Progenitor cell of endocrine pancreas (in vitro differentiated cells): Measurements from ENCODE around the gene CHST15. TPM values are rescaled to one million over a fixed set of nuclear protein-coding genes. Genes with fewer than 3 reads are reported as not detected.

Source experiments
- DNase-seq: peaks from one replicate; pipeline ENCODE4 v3.0.0; 2021; ENCODE audit warnings: low spot score; ENCODE audit not compliant: unreplicated experiment
- H3K27ac Mint-ChIP-seq: 2 replicates; pipeline ENCODE4 v1.8.0; 2021; ENCODE audit warnings: mild to moderate bottlenecking, moderate library complexity, mixed read lengths
- H3K27me3 Mint-ChIP-seq: 2 replicates; pipeline ENCODE4 v1.8.0; 2021; ENCODE audit warnings: mixed read lengths
- H3K36me3 Mint-ChIP-seq: 2 replicates; pipeline ENCODE4 v1.8.0; 2022; ENCODE audit warnings: mixed read lengths; ENCODE audit not compliant: insufficient read depth
- H3K4me1 Mint-ChIP-seq: 2 replicates; pipeline ENCODE4 v1.8.0; 2021; ENCODE audit warnings: low read depth, mixed read lengths
- H3K4me3 Mint-ChIP-seq: 2 replicates; pipeline ENCODE4 v1.8.0; 2021; ENCODE audit warnings: low read depth, mild to moderate bottlenecking, moderate library complexity, mixed read lengths
- H3K9me3 Mint-ChIP-seq: 2 replicates; pipeline ENCODE4 v1.8.0; 2021; ENCODE audit warnings: low read depth, mixed read lengths
- CTCF ChIP-seq: fragments of 200-600 bp; sonication (generic); IDR thresholded peaks from one replicate; pipeline ENCODE4 v1.5.0; 2021; ENCODE audit warnings: antibody characterized with exemption, mild to moderate bottlenecking; ENCODE audit not compliant: unreplicated experiment
- total RNA-seq: library from RNA; stranded (reverse); gene quantifications from 2 replicates; pipeline ENCODE4 v1.2.1, GENCODE V29; 2021

CHST15 gene
- total RNA-seq, 1 donor from 2014 or later = 7.9 TPM

- TF ChIP-seq CTCF = no peak
- H3K4me1 Mint-ChIP-seq = peaks cover 10% of the 10 kb centered on the region
- DNase-seq = no peak
- H3K4me3 Mint-ChIP-seq = no peak overlapping the region
- no peaks in the 10 kb centered on the region for H3K36me3 Mint-ChIP-seq
- H3K27me3 Mint-ChIP-seq = peaks cover 22% of the 10 kb centered on the region
- H3K27ac Mint-ChIP-seq = no peak overlapping the region
- no peaks in the 10 kb centered on the region for H3K9me3 Mint-ChIP-seq
Measured at GRCh38 chr10:124083740-124084397, 9.5 kb downstream of the CHST15 start.

DNA sequence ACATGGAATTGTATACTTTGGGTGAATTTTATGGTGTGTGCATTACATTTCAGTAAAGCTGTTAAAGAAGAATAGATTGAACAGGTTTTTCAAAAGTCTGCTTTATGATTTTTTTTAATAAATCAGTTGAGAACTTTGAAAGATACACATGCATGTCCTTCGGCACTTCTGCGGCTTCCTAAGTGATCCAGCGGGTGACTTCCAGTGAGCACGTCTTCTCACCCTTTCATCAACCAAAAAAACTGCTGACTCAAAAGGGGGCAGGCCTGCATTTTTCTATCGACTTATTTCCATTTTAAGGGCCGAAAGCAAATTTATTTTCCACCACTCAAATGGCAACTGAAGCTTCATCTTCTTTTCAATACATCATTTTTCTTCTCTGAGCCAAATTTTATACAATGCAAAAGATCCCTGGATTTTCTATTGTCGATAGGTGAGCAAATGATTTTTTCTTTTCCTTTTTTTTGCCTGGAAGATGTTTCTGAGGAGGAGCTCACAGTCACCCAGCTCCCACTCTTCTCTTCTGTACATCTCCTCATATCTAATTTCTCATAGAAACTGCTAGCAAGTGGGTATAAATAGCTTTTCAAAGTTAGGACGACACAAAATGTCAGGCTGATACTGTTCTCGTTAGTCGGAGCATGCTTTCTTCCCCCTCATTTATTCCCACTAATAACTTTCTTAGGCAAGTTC, 10.2 kb downstream of the CHST15 start:
- Mint-ChIP-seq H3K27ac (no peak overlapping the region), H3K4me1 (peaks cover 10% of the 10 kb centered on the region), H3K36me3 (no peaks in the 10 kb centered on the region), H3K4me3 (no peak overlapping the region), H3K27me3 (peaks cover 15% of the 10 kb centered on the region), H3K9me3 (no peaks in the 10 kb centered on the region)
- no peak for DNase-seq
- TF ChIP-seq CTCF = no peak

DNA sequence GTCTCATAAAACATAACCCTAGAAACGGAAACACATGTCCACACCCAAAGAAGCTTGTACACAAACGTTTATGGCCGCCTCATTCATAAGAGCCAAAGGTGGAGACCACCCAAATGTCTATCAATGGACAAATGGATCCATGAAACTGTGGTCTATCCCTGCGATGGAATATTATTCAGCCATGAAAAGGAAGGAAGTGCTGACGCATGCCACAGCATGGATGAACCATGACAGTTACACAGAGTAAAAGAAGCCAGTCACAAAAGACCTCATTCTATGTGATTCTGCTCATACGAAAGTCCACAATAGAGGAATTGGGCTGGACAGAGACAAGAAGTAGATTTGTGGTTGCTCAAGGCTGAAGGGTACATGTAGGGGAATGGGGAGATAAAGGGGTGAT, 10.8 kb downstream of the CHST15 start:
- H3K4me3 Mint-ChIP-seq = no peak overlapping the region
- no peaks in the 10 kb centered on the region for H3K9me3 Mint-ChIP-seq
- H3K27ac Mint-ChIP-seq = no peak overlapping the region
- no peak for TF ChIP-seq CTCF
- peaks cover 17% of the 10 kb centered on the region for H3K27me3 Mint-ChIP-seq
- H3K36me3 Mint-ChIP-seq = no peaks in the 10 kb centered on the region
- peaks cover 11% of the 10 kb centered on the region for H3K4me1 Mint-ChIP-seq
- DNase-seq = no peak

DNA sequence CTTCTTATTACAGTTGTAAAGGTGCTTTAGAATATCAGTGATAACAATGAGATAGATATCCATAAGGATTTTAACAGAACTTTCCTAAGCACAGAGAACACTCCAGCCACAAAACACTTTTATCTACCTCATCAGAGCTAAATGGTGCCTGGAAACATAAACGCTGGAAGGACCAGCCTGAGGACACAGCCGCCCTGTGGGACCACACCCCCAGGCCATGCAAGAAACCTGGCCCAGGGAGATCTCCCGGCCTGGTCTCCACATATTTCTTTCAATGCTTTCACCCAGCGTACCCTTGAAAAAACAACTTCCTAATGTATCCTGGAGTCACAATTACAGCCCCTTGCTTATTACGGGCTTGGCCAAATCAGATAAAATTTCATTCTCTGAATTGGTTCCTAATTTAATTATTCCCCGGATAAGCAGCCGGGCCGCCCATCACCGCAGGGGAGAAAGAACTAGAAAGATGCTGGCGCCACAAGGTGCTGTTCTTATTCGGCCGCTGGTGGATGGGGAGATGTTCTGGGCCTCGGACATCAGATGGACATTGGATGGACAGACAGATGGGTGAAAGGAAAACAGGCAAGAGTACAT, 11.8 kb downstream of the CHST15 start:
- peaks cover 17% of the 10 kb centered on the region for H3K27me3 Mint-ChIP-seq
- no peaks in the 10 kb centered on the region for H3K36me3 Mint-ChIP-seq
- H3K9me3 Mint-ChIP-seq = no peaks in the 10 kb centered on the region
- no peak for DNase-seq
- no peak for TF ChIP-seq CTCF
- H3K27ac Mint-ChIP-seq = no peak overlapping the region
- H3K4me3 Mint-ChIP-seq = no peak overlapping the region
- peaks cover 13% of the 10 kb centered on the region for H3K4me1 Mint-ChIP-seq

DNA sequence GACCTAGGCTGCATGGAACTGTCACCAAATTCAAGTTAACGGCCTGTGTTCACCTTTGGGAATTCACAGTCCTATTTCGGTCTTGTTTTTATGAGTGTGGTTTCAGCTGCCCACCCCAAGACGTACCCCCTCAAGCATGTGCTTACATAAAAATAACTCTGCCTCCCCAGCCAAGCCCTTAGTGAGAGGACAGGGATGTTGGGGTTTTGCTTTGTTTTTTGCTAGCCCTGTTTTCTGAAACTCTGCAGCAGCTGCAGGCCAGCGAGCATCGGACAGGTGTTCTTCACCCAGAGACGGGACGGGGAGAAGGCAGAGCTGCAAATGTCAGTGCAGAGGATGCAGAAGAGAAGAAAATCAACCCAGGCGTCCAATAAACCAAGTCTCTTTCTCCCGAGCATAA, 13.5 kb downstream of the CHST15 start:
- no peak for TF ChIP-seq CTCF
- no peak overlapping the region for H3K27ac Mint-ChIP-seq
- H3K27me3 Mint-ChIP-seq = peaks cover 9% of the 10 kb centered on the region
- H3K4me1 Mint-ChIP-seq = peaks cover 7% of the 10 kb centered on the region
- no peak for DNase-seq
- no peaks in the 10 kb centered on the region for H3K9me3 Mint-ChIP-seq
- H3K36me3 Mint-ChIP-seq = no peaks in the 10 kb centered on the region
- no peak overlapping the region for H3K4me3 Mint-ChIP-seq
